Stimulated activated naive CD8-positive, alpha-beta T cell treated with anti-CD3 and anti-CD28 coated beads, Interleukin-15, Interleukin-2, amounts not matched to agents 100 ng/mL and 50 ng/mL, for 24 hours (primary cell): ENCODE results near the gene SCMH1.
"Not testable (repeated sequence)": the region's sequence is repeated elsewhere in the genome, so short reads cannot be mapped to it uniquely, and the experiment has no call there.

Source experiments
- H3K27ac Mint-ChIP-seq: one replicate; pipeline ENCODE4 v1.8.0; 2021; ENCODE audit warnings: mild to moderate bottlenecking, mixed read lengths
- H3K27me3 Mint-ChIP-seq: one replicate; pipeline ENCODE4 v1.8.0; 2021; ENCODE audit warnings: mixed read lengths
- H3K36me3 Mint-ChIP-seq: one replicate; pipeline ENCODE4 v1.8.0; 2021; ENCODE audit warnings: low read depth, mixed read lengths
- H3K4me1 Mint-ChIP-seq: one replicate; pipeline ENCODE4 v1.8.0; 2021; ENCODE audit warnings: low read depth, mixed read lengths
- H3K4me3 Mint-ChIP-seq: one replicate; pipeline ENCODE4 v1.8.0; 2021; ENCODE audit warnings: mild to moderate bottlenecking, mixed read lengths
- H3K9me3 Mint-ChIP-seq: one replicate; pipeline ENCODE4 v1.8.0; 2021; ENCODE audit warnings: mixed read lengths

Gene SCMH1

DNA sequence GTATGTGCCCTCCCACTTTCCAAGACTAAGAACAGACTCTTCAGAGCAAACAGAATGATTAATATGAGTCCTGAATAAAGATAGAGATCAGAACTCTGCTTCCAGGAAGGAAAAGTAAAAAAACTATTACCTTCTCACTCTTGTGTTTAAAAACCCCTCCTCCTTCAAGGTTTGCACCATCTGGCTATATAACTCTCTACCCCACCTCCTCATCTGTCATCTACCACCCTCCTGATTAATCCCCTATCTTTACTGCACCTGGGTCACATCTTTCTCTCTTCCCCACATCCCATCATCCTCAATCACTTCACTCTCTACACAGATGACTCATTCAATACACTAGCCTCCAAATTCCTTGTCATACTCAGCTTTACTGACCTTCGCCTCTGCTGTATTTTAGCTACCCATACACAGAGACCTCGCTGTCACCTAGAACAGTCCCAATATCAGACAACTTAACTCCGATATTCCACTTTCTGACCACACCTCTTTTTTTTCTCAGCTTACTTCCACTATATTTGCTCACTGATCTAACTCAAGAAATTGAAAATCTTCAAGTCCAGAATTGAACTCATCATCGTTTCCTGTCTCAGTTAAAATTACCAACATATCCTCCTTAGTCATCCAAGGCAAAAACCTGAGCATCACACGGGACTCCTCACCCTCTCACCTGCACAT is 3.7 kb downstream of the SCMH1 start:
- Mint-ChIP-seq H3K27ac (no peak overlapping the region), H3K36me3 (peaks cover 6% of the 10 kb centered on the region)

DNA sequence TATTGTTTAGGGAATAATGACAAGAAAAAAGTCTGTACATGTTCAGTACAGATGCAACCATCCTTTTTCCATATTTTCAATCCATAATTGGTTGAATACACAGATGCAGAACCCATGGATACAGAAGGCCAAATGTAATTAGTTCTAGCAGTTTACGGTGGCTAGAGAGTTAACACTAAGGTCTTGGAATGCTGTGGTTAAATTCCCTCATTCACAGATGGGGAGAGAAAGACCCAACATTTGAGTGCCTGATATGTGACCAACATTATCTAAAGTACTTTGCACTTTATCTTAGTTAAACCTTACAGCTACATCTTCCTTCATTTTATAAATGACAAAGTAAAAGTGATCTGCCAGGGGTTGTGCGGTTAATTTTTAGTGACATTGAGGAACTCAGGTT is 5.3 kb downstream of the SCMH1 start:
- peaks cover 15% of the 10 kb centered on the region for H3K4me1 Mint-ChIP-seq
- no peak overlapping the region for H3K27ac Mint-ChIP-seq
- H3K4me3 Mint-ChIP-seq = no peak overlapping the region
- H3K9me3 Mint-ChIP-seq = no peaks in the 10 kb centered on the region
- peaks cover 6% of the 10 kb centered on the region for H3K36me3 Mint-ChIP-seq
- H3K27me3 Mint-ChIP-seq = no peaks in the 10 kb centered on the region

More for the DNA sequence above, 3.7 kb downstream of the SCMH1 start:
- Mint-ChIP-seq H3K4me1 (peaks cover 24% of the 10 kb centered on the region), H3K27me3 (no peaks in the 10 kb centered on the region), H3K9me3 (no peaks in the 10 kb centered on the region), H3K4me3 (no peak overlapping the region)

DNA sequence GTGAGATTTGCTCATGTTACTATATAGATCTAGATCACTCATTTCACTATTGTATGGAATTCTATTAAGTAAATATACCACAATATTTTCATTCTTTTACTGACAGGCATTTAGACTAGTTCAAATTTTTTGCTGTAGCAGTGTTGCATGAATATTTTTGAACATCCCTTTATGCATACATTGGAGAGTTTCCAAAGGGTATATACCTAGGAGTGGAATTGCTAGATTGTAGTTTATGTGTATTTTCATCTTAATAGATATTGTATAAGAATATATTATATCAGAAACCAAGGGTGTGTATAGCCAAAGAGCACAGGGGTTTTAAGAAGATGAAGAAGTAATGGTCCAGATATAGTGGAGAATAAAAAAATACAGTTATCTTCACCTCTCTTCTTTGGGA is 6.2 kb downstream of the SCMH1 start:
- Mint-ChIP-seq H3K9me3 (no peaks in the 10 kb centered on the region), H3K36me3 (peaks cover 4% of the 10 kb centered on the region), H3K27me3 (no peaks in the 10 kb centered on the region), H3K27ac (no peak overlapping the region), H3K4me3 (no peak overlapping the region), H3K4me1 (peaks cover 12% of the 10 kb centered on the region)

DNA sequence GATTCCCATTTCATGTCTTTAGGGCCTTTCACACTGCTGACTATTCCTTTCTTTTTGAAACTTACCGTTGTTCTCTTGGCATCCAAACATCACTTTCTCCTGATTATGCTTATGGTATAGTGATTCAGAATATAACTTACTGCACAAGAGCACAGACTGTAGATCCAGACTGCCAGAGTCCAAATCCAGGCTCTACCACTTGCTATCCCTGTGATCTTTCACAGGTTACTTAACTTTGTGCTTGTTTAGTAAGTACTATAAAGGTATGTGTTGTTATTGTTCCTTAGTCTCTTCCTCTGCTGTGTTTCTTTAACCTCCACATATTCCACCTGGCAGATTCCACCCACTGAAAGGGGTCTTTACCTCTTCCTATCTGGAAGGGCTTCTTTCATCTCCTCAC is 8.4 kb downstream of the SCMH1 start:
- Mint-ChIP-seq H3K4me1 (no peaks in the 10 kb centered on the region), H3K36me3 (peaks cover 8% of the 10 kb centered on the region), H3K27ac (no peak overlapping the region), H3K4me3 (no peak overlapping the region), H3K9me3 (no peaks in the 10 kb centered on the region), H3K27me3 (no peaks in the 10 kb centered on the region)

DNA sequence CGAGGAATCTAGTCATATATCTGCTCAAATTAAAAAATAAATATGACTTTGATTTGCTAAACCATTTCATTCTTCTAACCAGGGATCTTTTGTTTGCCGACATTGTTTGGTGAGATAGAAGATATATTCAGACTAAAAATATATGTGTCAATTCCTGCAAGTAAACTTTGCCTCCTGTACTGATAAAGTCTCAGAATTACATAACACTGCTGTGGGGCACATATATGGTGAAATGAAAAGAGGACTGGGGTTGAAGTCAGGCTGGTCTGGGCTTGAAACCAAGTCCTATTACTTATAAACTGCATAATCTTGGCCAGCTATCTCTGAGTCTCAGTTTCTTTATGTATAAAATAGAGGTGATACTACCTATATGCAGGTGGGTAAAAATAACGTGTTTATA is 9.8 kb downstream of the SCMH1 start:
- Mint-ChIP-seq H3K27ac (no peak overlapping the region), H3K27me3 (no peaks in the 10 kb centered on the region), H3K9me3 (no peaks in the 10 kb centered on the region), H3K36me3 (peaks cover 11% of the 10 kb centered on the region), H3K4me1 (peaks cover 3% of the 10 kb centered on the region), H3K4me3 (no peak overlapping the region)

DNA sequence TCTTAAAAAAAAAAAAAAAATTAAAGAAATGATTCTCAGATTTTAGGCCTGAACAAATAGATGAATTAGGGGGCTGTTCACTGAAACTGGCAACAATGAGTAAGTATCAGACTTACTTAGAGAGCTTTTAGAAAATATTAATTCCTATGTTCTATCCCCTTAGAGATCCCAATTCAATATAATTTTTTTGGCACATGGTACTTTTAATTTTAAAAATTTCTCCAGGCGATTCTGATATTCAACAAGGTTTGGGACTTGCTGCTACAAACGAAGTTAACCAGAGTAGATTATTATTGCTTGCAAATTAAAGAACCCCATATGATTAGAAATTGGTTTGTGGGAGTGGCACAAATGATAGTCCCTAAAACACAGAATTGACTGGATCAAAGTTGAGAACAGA is 11.4 kb downstream of the SCMH1 start:
- no peaks in the 10 kb centered on the region for H3K27me3 Mint-ChIP-seq
- H3K27ac Mint-ChIP-seq = no peak overlapping the region
- H3K36me3 Mint-ChIP-seq = peaks cover 12% of the 10 kb centered on the region
- H3K9me3 Mint-ChIP-seq = no peaks in the 10 kb centered on the region
- peaks cover 10% of the 10 kb centered on the region for H3K4me1 Mint-ChIP-seq
- H3K4me3 Mint-ChIP-seq = no peak overlapping the region

DNA sequence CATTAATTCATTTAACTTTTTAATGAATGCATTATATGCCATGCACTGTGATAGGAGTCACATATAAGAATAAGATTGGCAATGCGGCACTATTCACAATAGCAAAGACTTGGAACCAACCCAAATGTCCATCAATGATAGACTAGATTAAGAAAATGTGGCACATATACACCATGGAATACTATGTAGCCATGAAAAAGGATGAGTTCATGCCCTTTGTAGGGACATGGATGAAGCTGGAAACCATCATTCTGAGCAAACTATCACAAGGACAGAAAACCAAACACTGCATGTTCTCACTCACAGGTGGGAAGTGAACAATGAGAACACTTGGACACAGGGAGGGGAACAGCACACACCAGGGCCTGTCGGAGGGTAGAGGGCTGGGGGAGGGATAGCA is 12.9 kb downstream of the SCMH1 start:
- H3K27me3 Mint-ChIP-seq, H3K4me3 Mint-ChIP-seq, H3K9me3 Mint-ChIP-seq, H3K4me1 Mint-ChIP-seq, H3K27ac Mint-ChIP-seq: not testable (repeated sequence)
- H3K36me3 Mint-ChIP-seq = peaks cover 17% of the 10 kb centered on the region

DNA sequence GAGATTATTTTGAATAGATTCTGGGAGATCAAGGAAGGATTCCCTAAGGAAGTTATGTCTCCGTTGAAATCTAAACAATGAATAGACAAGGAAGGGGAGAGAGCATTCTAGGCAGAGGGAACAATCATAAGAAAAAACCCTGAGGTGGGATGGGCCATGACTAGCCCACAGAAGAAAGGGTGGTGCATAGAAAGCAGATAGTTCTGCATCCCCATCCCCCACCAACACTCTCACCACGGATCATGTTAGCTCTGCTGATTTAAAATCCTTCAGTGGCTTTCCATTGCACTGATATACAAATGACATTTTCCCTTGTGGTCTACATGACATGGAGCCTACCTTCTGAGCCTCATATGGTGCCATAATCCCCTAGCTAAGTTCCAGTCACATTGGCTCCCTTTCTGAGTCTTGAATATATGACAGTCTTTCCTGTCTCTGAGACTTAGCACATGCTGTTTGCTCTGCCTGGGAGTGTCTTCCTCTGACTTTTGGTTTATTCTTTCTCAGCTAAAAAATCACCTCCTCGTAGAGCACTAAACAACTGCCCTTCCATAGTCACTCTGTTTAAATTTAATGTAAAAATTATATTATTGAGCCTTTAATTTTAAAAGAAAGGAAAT is 15.2 kb downstream of the SCMH1 start:
- Mint-ChIP-seq H3K9me3 (no peaks in the 10 kb centered on the region), H3K4me1 (peaks cover 20% of the 10 kb centered on the region), H3K4me3 (no peak overlapping the region), H3K27me3 (no peaks in the 10 kb centered on the region), H3K36me3 (peaks cover 17% of the 10 kb centered on the region), H3K27ac (no peak overlapping the region)

DNA sequence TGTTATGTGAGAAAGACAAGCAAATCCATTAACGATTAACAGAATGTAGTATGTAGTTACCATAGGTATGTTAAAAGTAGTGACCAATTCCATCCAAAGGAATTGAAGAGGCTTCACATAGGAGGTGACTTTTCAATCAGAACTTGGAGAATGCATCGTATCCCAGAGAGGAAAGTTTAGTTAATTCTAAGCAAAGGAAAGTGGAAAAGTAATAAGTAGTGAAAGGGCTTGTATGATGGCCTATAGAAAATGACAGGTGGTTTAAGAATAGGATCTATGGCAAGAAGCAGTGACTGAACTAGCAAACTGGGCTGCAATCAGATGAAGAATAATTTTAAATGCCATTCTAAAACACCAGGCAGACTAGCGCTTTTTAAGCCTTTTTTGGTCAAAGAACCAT is 16.6 kb downstream of the SCMH1 start:
- H3K4me3 Mint-ChIP-seq = no peak overlapping the region
- peaks cover 25% of the 10 kb centered on the region for H3K36me3 Mint-ChIP-seq
- H3K9me3 Mint-ChIP-seq = peaks cover 6% of the 10 kb centered on the region
- no peaks in the 10 kb centered on the region for H3K27me3 Mint-ChIP-seq
- peaks cover 21% of the 10 kb centered on the region for H3K4me1 Mint-ChIP-seq
- H3K27ac Mint-ChIP-seq = no peak overlapping the region

DNA sequence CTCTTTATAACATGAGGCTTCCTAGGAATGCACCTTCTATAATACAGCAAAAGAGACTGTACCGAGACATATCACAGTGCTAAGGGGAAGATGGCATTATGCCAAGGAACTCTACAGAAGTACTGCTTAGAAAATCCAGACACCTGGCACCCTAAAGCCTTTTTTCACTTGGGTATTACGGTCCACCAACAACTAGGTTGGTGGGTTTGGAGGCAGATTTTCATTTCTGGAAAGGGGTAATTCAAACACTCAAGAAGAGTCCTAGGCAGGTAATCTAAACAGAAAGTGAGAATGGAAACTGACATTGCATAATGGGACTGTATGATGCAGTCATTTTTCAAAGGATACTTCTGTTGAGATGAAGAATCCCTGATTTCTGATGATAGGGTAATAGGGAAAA is 19.6 kb downstream of the SCMH1 start:
- no peaks in the 10 kb centered on the region for H3K27me3 Mint-ChIP-seq
- H3K4me1 Mint-ChIP-seq = peaks cover 21% of the 10 kb centered on the region
- H3K27ac Mint-ChIP-seq = no peak overlapping the region
- H3K36me3 Mint-ChIP-seq = peaks cover 43% of the 10 kb centered on the region
- H3K9me3 Mint-ChIP-seq = peaks cover 26% of the 10 kb centered on the region
- no peak overlapping the region for H3K4me3 Mint-ChIP-seq

DNA sequence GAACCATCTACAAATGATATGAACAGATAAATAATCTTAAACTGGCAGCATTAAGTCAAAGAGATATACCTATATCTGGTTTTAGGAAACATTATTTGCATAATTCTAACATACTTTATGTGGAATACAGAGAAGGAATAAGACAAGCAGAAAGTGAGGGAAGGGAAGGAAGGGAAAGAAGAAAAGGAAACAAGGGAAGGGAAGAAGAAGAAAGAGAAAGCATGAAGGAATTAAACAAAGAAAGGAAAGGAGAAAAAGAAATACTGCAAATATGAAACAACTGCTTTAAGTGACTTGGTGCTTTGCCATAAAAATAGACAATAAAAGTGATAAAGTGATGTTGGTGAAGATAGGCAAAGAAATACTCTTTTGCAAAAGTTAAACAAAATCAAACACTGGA is 20.1 kb downstream of the SCMH1 start:
- H3K27ac Mint-ChIP-seq = no peak overlapping the region
- H3K27me3 Mint-ChIP-seq = no peaks in the 10 kb centered on the region
- peaks cover 48% of the 10 kb centered on the region for H3K36me3 Mint-ChIP-seq
- no peak overlapping the region for H3K4me3 Mint-ChIP-seq
- H3K9me3 Mint-ChIP-seq = peaks cover 31% of the 10 kb centered on the region
- peaks cover 16% of the 10 kb centered on the region for H3K4me1 Mint-ChIP-seq

DNA sequence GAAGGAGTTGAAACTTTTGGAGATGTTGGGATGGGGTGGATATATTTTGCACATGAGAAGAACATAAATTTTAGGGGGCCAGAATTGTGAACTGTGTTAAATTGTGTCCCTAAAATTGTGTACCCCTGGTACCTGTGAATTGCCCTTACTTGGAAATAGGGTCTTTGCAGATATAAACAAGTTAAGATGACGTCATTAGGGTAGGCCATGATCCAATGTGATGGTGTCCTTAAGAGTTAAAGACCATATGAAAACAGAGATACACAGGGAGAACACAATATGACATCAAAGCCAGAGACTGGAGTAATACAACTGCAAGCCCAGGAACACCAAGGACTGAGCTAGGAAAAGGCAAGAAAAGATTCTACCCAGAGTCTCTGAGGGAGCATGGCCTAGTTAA is 24.0 kb downstream of the SCMH1 start:
- no peak overlapping the region for H3K4me3 Mint-ChIP-seq
- no peak overlapping the region for H3K27ac Mint-ChIP-seq
- peaks cover 53% of the 10 kb centered on the region for H3K36me3 Mint-ChIP-seq
- H3K4me1 Mint-ChIP-seq = peaks cover 12% of the 10 kb centered on the region
- H3K9me3 Mint-ChIP-seq = peaks cover 32% of the 10 kb centered on the region
- H3K27me3 Mint-ChIP-seq = no peaks in the 10 kb centered on the region

DNA sequence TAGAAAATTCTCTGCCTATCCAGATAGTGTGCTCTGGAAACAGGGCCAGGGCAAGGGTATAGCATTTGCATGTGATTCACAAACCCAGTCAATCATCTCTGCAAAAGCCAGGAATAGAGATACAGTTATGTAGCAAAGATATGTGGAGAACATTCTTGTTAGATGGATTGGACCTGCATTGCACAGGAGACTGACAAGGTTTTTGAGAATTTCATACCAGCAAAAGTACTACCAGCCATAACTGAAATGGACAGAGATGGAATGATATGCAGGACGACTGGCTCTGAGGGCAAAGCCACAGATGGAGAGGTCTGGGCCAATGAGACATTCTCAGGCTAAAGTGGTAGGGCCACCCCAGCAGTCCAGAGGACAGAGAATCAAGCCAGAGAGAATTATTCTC is 24.7 kb downstream of the SCMH1 start:
- Mint-ChIP-seq H3K4me3 (no peak overlapping the region), H3K36me3 (peaks cover 53% of the 10 kb centered on the region), H3K4me1 (peaks cover 6% of the 10 kb centered on the region), H3K27ac (no peak overlapping the region), H3K27me3 (no peaks in the 10 kb centered on the region), H3K9me3 (peaks cover 32% of the 10 kb centered on the region)

DNA sequence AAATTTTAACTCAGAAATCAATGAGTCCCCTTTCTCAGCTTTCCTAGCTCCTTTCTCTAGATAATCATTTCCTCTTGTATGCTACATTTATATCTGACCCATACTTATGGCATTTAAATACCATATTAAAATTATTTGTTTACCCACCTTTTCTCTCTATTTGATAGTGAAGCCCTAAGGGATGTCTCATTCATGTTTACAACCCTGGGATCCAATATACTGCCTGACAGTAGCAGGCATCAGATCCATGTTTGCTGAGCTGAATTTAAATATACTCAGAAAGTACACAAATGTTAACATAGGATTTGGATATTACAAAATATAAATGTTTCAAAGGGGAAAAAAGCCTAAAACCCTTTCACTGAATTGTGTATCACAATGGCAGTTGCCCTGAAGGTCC is 26.5 kb downstream of the SCMH1 start:
- Mint-ChIP-seq H3K4me3 (no peak overlapping the region), H3K27me3 (no peaks in the 10 kb centered on the region), H3K9me3 (peaks cover 27% of the 10 kb centered on the region), H3K4me1 (peaks cover 5% of the 10 kb centered on the region), H3K27ac (no peak overlapping the region), H3K36me3 (peaks cover 55% of the 10 kb centered on the region)

DNA sequence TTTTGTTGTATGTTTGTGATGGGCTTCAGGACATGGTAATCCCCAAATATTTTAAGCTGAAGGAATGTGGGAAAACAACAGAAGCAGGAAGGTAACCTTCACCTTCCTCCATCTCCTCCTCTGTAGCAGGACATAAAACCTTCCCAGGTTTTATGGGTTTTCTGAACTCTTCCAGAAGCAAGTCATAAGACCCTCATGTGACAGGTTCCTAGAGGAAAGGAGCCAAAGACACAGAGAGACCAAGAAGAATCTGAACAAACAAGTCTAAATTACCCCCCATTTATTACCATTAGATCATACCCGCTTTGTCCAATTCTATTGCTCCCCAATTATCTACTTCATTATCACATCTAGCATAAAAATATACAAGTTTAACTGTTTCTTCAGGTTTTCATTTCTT is 28.8 kb downstream of the SCMH1 start:
- no peaks in the 10 kb centered on the region for H3K27me3 Mint-ChIP-seq
- no peak overlapping the region for H3K27ac Mint-ChIP-seq
- H3K4me1 Mint-ChIP-seq = peaks cover 15% of the 10 kb centered on the region
- peaks cover 14% of the 10 kb centered on the region for H3K9me3 Mint-ChIP-seq
- peaks cover 48% of the 10 kb centered on the region for H3K36me3 Mint-ChIP-seq
- no peak overlapping the region for H3K4me3 Mint-ChIP-seq

DNA sequence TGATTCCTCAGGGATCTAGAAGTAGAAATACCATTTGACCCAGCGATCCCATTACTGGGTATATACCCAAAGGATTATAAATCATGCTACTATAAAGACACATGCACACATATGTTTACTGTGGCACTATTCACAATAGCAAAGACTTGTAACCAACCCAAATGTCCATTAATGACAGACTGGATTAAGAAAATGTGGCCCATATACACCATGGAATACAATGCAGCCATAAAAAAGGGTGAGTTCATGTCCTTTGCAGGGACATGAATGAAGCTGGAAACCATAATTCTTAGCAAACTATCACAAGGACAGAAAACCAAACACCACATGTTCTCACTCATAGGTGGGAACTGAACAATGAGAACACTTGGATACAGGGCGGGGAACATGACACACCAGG is 30.5 kb downstream of the SCMH1 start:
- H3K27ac Mint-ChIP-seq, H3K27me3 Mint-ChIP-seq, H3K9me3 Mint-ChIP-seq, H3K4me3 Mint-ChIP-seq: not testable (repeated sequence)
- H3K36me3 Mint-ChIP-seq = peaks cover 40% of the 10 kb centered on the region
- peaks cover 15% of the 10 kb centered on the region for H3K4me1 Mint-ChIP-seq
